ENCODE data around the gene NECTIN1.

The NECTIN1 gene

GRCh38 chr11:119745112-119745511, 16.1 kb upstream of the NECTIN1 start:
- no peaks in the 10 kb centered on the region for H3K36me3 ChIP-seq (ENCODE audit: control insufficient read depth, insufficient read depth, low read length)
- H3K27me3 ChIP-seq (replicated peaks; ENCODE audit: control insufficient read depth, insufficient read depth, low read length, poor library complexity, severe bottlenecking): peaks cover 13% of the 10 kb centered on the region
- H3K27ac ChIP-seq (ENCODE audit: insufficient read depth, low read length, poor library complexity, severe bottlenecking): no peak overlapping the region
- no peak for DNase-seq
- H3K4me1 ChIP-seq (ENCODE audit: control insufficient read depth, insufficient read depth, low read length, poor library complexity, severe bottlenecking): peaks cover 12% of the 10 kb centered on the region
- H3K4me3 ChIP-seq (ENCODE audit: insufficient read depth, low read depth, low read length, poor library complexity, severe bottlenecking): no peak overlapping the region
- H3K9me3 ChIP-seq (ENCODE audit: control insufficient read depth, low read length): no peaks in the 10 kb centered on the region

DNA sequence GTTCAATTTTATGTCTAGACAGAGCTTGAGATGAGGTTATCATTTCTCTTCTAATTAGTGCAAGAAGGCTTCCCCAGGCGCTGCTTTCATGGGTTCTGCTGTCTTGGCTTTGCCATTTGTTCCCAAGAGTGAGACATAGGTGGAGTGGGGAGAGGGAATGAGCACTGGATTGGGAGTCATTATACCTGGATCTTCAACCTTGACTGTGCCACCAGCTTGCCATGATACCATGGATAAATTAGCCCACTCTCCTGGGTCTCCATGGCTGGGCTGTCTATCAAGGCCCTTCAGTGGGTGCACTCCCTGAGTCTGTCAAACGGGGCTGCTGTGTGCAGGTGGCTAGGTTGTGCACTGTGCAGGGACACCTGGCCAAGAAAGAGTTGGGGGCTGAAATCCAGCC, 15.6 kb upstream of the NECTIN1 start:
- Histone ChIP-seq H3K27me3 (replicated peaks; ENCODE audit: control insufficient read depth, insufficient read depth, low read length, poor library complexity, severe bottlenecking) (peaks cover 13% of the 10 kb centered on the region), H3K36me3 (ENCODE audit: control insufficient read depth, insufficient read depth, low read length) (no peaks in the 10 kb centered on the region), H3K4me3 (ENCODE audit: insufficient read depth, low read depth, low read length, poor library complexity, severe bottlenecking) (no peak overlapping the region), H3K9me3 (ENCODE audit: control insufficient read depth, low read length) (no peaks in the 10 kb centered on the region), H3K4me1 (ENCODE audit: control insufficient read depth, insufficient read depth, low read length, poor library complexity, severe bottlenecking) (peaks cover 12% of the 10 kb centered on the region), H3K27ac (ENCODE audit: insufficient read depth, low read length, poor library complexity, severe bottlenecking) (no peak overlapping the region)
- DNase-seq: no peak

DNA sequence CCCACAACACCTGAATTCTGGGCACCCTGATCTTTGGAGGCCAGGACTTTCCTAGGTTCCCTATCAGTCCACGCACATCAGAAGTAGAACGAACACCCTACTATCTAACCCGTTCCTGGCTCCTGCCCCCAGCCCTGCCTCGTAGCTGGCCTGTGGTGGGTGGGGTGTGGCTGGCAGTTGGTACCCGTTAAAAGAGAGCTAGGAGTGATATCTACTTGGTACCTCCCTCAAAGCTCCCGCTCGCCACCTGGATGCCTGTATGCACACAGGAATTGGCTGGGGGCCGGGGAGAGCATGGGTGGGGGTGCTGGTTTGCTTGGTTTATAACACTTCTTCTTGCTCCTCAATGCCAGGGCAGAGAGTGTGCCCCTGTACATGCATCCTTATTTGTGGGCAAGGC, 14.0 kb upstream of the NECTIN1 start:
- H3K4me3 ChIP-seq (ENCODE audit: insufficient read depth, low read depth, low read length, poor library complexity, severe bottlenecking): no peak overlapping the region
- DNase-seq: no peak
- no peaks in the 10 kb centered on the region for H3K36me3 ChIP-seq (ENCODE audit: control insufficient read depth, insufficient read depth, low read length)
- no peaks in the 10 kb centered on the region for H3K9me3 ChIP-seq (ENCODE audit: control insufficient read depth, low read length)
- H3K27ac ChIP-seq (ENCODE audit: insufficient read depth, low read length, poor library complexity, severe bottlenecking): no peak overlapping the region
- peaks cover 13% of the 10 kb centered on the region for H3K27me3 ChIP-seq (replicated peaks; ENCODE audit: control insufficient read depth, insufficient read depth, low read length, poor library complexity, severe bottlenecking)
- peaks cover 12% of the 10 kb centered on the region for H3K4me1 ChIP-seq (ENCODE audit: control insufficient read depth, insufficient read depth, low read length, poor library complexity, severe bottlenecking)

GRCh38 chr11:119742263-119742861, 13.4 kb upstream of the NECTIN1 start:
- H3K27me3 ChIP-seq (replicated peaks; ENCODE audit: control insufficient read depth, insufficient read depth, low read length, poor library complexity, severe bottlenecking): peaks cover 13% of the 10 kb centered on the region
- H3K4me3 ChIP-seq (ENCODE audit: insufficient read depth, low read depth, low read length, poor library complexity, severe bottlenecking): peak overlapping the region; percentile 32
- no peak for DNase-seq

GRCh38 chr11:119741369-119742262, 12.6 kb upstream of the NECTIN1 start:
- peaks cover 12% of the 10 kb centered on the region for H3K4me1 ChIP-seq (ENCODE audit: control insufficient read depth, insufficient read depth, low read length, poor library complexity, severe bottlenecking)
- H3K36me3 ChIP-seq (ENCODE audit: control insufficient read depth, insufficient read depth, low read length): no peaks in the 10 kb centered on the region
- H3K27me3 ChIP-seq (replicated peaks; ENCODE audit: control insufficient read depth, insufficient read depth, low read length, poor library complexity, severe bottlenecking): peaks cover 13% of the 10 kb centered on the region
- peak overlapping the region; percentile 23 for H3K4me3 ChIP-seq (ENCODE audit: insufficient read depth, low read depth, low read length, poor library complexity, severe bottlenecking)
- peak in 2 of 3 donors; percentile 21 to 29 for DNase-seq
- no peak overlapping the region for H3K27ac ChIP-seq (ENCODE audit: insufficient read depth, low read length, poor library complexity, severe bottlenecking)
- no peaks in the 10 kb centered on the region for H3K9me3 ChIP-seq (ENCODE audit: control insufficient read depth, low read length)

More at GRCh38 chr11:119742263-119742861, 13.4 kb upstream of the NECTIN1 start:
- H3K4me1 ChIP-seq (ENCODE audit: control insufficient read depth, insufficient read depth, low read length, poor library complexity, severe bottlenecking): peaks cover 12% of the 10 kb centered on the region
- no peaks in the 10 kb centered on the region for H3K36me3 ChIP-seq (ENCODE audit: control insufficient read depth, insufficient read depth, low read length)
- no peak overlapping the region for H3K27ac ChIP-seq (ENCODE audit: insufficient read depth, low read length, poor library complexity, severe bottlenecking)
- H3K9me3 ChIP-seq (ENCODE audit: control insufficient read depth, low read length): no peaks in the 10 kb centered on the region

GRCh38 chr11:119739975-119740374, 11.0 kb upstream of the NECTIN1 start:
- H3K4me1 ChIP-seq (ENCODE audit: control insufficient read depth, insufficient read depth, low read length, poor library complexity, severe bottlenecking): peaks cover 12% of the 10 kb centered on the region
- no peaks in the 10 kb centered on the region for H3K9me3 ChIP-seq (ENCODE audit: control insufficient read depth, low read length)
- H3K27ac ChIP-seq (ENCODE audit: insufficient read depth, low read length, poor library complexity, severe bottlenecking): no peak overlapping the region
- H3K27me3 ChIP-seq (replicated peaks; ENCODE audit: control insufficient read depth, insufficient read depth, low read length, poor library complexity, severe bottlenecking): peaks cover 13% of the 10 kb centered on the region
- H3K4me3 ChIP-seq (ENCODE audit: insufficient read depth, low read depth, low read length, poor library complexity, severe bottlenecking): no peak overlapping the region
- no peak for DNase-seq
- H3K36me3 ChIP-seq (ENCODE audit: control insufficient read depth, insufficient read depth, low read length): no peaks in the 10 kb centered on the region

GRCh38 chr11:119739021-119739703, 10.2 kb upstream of the NECTIN1 start:
- Histone ChIP-seq H3K27ac (ENCODE audit: insufficient read depth, low read length, poor library complexity, severe bottlenecking) (no peak overlapping the region), H3K9me3 (ENCODE audit: control insufficient read depth, low read length) (no peaks in the 10 kb centered on the region), H3K4me1 (ENCODE audit: control insufficient read depth, insufficient read depth, low read length, poor library complexity, severe bottlenecking) (peaks cover 12% of the 10 kb centered on the region), H3K27me3 (replicated peaks; ENCODE audit: control insufficient read depth, insufficient read depth, low read length, poor library complexity, severe bottlenecking) (peaks cover 13% of the 10 kb centered on the region), H3K4me3 (ENCODE audit: insufficient read depth, low read depth, low read length, poor library complexity, severe bottlenecking) (no peak overlapping the region), H3K36me3 (ENCODE audit: control insufficient read depth, insufficient read depth, low read length) (no peaks in the 10 kb centered on the region)
- no peak for DNase-seq

DNA sequence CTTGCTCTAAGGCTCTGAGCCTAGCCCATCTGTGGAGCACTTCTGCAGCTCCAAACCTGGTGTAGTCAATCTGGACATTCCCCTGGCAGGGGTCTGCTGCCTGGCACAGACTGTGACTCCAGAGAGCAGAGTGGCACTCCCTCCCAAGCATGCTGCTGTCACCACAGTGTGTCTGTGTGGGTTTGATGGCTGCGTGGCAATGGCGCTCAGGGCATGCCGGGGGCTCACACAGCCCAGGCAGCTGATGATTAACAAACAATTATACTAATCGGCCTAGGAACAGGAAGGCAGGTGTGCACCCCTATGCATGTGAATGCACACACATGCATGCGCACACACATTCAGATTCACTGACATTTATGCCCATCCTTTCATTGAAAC, 9.0 kb upstream of the NECTIN1 start:
- Histone ChIP-seq H3K27me3 (replicated peaks; ENCODE audit: control insufficient read depth, insufficient read depth, low read length, poor library complexity, severe bottlenecking) (peaks cover 13% of the 10 kb centered on the region), H3K4me3 (ENCODE audit: insufficient read depth, low read depth, low read length, poor library complexity, severe bottlenecking) (no peak overlapping the region), H3K9me3 (ENCODE audit: control insufficient read depth, low read length) (no peaks in the 10 kb centered on the region), H3K4me1 (ENCODE audit: control insufficient read depth, insufficient read depth, low read length, poor library complexity, severe bottlenecking) (peaks cover 12% of the 10 kb centered on the region), H3K36me3 (ENCODE audit: control insufficient read depth, insufficient read depth, low read length) (no peaks in the 10 kb centered on the region), H3K27ac (ENCODE audit: insufficient read depth, low read length, poor library complexity, severe bottlenecking) (no peak overlapping the region)
- no peak for DNase-seq

GRCh38 chr11:119737366-119738058, 8.5 kb upstream of the NECTIN1 start:
- Histone ChIP-seq H3K9me3 (ENCODE audit: control insufficient read depth, low read length) (no peaks in the 10 kb centered on the region), H3K36me3 (ENCODE audit: control insufficient read depth, insufficient read depth, low read length) (no peaks in the 10 kb centered on the region), H3K27ac (ENCODE audit: insufficient read depth, low read length, poor library complexity, severe bottlenecking) (no peak overlapping the region), H3K4me3 (ENCODE audit: insufficient read depth, low read depth, low read length, poor library complexity, severe bottlenecking) (no peak overlapping the region), H3K27me3 (replicated peaks; ENCODE audit: control insufficient read depth, insufficient read depth, low read length, poor library complexity, severe bottlenecking) (peaks cover 13% of the 10 kb centered on the region), H3K4me1 (ENCODE audit: control insufficient read depth, insufficient read depth, low read length, poor library complexity, severe bottlenecking) (peaks cover 8% of the 10 kb centered on the region)
- no peak for DNase-seq
